Measurements from ENCODE around the gene IL4R. TPM values are rescaled to one million over a fixed set of nuclear protein-coding genes. Genes with fewer than 3 reads are reported as not detected.
"Not testable (repeated sequence)": the region's sequence is repeated elsewhere in the genome, so short reads cannot be mapped to it uniquely, and the experiment has no call there.

IL4R gene
- total RNA-seq, 3 donors from 2014 or later = 18.7 to 53.4 (median 51.8) TPM

DNA sequence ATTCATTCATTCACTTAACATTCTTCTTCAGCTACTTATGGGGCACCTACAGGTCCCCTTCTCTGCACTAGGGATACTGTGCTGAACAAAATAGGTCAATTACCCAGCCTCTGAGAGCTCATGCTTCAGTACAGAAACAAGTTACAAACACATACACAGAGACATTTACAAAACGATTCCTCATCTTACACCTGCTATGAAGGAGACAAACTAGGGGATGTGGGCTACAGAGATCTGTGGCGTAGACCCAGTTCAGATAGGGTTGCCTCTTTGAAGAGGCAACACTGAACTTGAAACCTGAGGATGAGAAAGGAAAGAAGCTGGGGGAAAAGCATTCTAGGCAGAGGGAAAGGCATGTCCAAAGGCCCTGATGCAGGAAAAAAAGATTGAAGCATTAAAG lies 93.4 kb downstream of the IL4R start:
- Histone ChIP-seq H3K9me3 (peaks cover 0 to 3% of the 10 kb centered on the region in 2 donors), H3K27ac (no peak overlapping the region), H3K27me3 (peaks cover 0 to 15% of the 10 kb centered on the region in 2 donors), H3K4me1 (no peaks in the 10 kb centered on the region), H3K36me3 (no peaks in the 10 kb centered on the region), H3K4me3 (no peak overlapping the region)
- intact Hi-C loops (cut with DNase I; ENCODE audit: low total_unique reads) = no loop called here
- TF ChIP-seq, protein P1, sequence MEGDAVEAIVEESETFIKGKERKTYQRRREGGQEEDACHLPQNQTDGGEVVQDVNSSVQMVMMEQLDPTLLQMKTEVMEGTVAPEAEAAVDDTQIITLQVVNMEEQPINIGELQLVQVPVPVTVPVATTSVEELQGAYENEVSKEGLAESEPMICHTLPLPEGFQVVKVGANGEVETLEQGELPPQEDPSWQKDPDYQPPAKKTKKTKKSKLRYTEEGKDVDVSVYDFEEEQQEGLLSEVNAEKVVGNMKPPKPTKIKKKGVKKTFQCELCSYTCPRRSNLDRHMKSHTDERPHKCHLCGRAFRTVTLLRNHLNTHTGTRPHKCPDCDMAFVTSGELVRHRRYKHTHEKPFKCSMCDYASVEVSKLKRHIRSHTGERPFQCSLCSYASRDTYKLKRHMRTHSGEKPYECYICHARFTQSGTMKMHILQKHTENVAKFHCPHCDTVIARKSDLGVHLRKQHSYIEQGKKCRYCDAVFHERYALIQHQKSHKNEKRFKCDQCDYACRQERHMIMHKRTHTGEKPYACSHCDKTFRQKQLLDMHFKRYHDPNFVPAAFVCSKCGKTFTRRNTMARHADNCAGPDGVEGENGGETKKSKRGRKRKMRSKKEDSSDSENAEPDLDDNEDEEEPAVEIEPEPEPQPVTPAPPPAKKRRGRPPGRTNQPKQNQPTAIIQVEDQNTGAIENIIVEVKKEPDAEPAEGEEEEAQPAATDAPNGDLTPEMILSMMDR (IDR thresholded peaks at IDR 0.05) = no peak
- TF ChIP-seq POLR2AphosphoS5 (IDR thresholded peaks at IDR 0.05) (no peak), POLR2A (IDR thresholded peaks at IDR 0.05) (no peak)
- DNase-seq (ENCODE audit: low spot score in 2 of 2) = no peak

DNA sequence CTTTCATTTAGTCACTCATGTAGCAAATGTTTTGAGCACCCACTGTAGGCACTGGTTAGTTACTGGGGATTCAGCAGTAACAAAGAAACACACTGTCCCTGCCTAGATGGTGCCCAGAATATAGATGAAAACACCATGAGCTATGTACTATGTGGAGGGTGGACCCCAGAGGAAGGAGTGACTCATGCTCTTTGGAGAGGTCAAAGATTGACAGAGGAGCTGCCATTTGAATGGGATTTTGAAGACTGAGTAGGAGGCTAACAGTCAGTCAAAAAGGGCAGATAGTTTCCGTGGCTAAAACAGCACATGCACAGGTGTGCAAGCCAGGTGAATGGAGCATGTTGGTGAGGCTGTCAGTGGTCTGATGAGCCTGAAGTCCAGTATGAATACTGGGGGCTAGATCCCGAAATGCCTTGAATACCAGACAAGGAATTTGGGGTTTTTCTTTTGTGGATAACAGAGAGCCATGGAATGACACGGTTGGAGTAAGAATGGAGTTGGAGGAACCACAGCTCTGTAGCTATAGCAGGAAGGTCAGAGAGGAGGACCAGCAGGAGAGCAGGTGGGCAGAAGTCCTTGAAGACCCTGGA lies 94.3 kb downstream of the IL4R start:
- no peak for TF ChIP-seq POLR2A (IDR thresholded peaks at IDR 0.05)
- TF ChIP-seq POLR2AphosphoS5 (IDR thresholded peaks at IDR 0.05) = no peak
- TF ChIP-seq, protein P1 (IDR thresholded peaks at IDR 0.05) = no peak
- no peak overlapping the region for H3K4me3 ChIP-seq
- no peak for DNase-seq (ENCODE audit: low spot score in 2 of 2)
- no peaks in the 10 kb centered on the region for H3K4me1 ChIP-seq
- H3K27ac ChIP-seq = no peak overlapping the region
- intact Hi-C loops (cut with DNase I; ENCODE audit: low total_unique reads) = no loop called here
- no peaks in the 10 kb centered on the region for H3K36me3 ChIP-seq
- H3K9me3 ChIP-seq = peaks cover 0 to 13% of the 10 kb centered on the region in 2 donors
- H3K27me3 ChIP-seq = peaks cover 0 to 13% of the 10 kb centered on the region in 2 donors

DNA sequence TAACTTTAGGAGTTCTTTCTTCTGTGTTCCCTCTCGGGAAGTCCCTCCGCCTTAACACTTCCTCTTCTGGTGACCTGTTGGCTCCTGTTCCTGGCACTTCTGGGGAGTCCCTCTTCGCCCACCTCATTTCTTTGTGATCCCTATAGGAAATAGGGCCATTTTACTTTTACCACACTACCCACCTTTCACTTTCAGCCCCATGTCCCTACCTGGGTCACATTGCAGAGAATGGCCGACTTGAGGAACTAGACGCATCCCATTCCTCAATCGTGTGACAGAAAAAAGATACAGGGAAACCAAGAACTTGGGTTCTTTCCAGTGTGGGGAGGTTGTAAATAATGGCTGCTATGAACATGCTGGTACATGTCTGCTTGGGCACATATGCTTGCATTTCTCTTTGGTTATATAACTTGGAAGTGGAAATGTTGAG lies 94.8 kb downstream of the IL4R start:
- no peaks in the 10 kb centered on the region for H3K4me1 ChIP-seq
- H3K36me3 ChIP-seq = no peaks in the 10 kb centered on the region
- TF ChIP-seq POLR2A (IDR thresholded peaks at IDR 0.05) = no peak
- no peak for TF ChIP-seq POLR2AphosphoS5 (IDR thresholded peaks at IDR 0.05)
- TF ChIP-seq, protein P1 (IDR thresholded peaks at IDR 0.05) = no peak
- H3K27ac ChIP-seq = no peak overlapping the region
- no peak overlapping the region for H3K4me3 ChIP-seq
- H3K27me3 ChIP-seq = peaks cover 0 to 8% of the 10 kb centered on the region in 2 donors
- intact Hi-C loops (cut with DNase I; ENCODE audit: low total_unique reads) = no loop called here
- no peak for DNase-seq (ENCODE audit: low spot score in 2 of 2)
- peaks cover 0 to 16% of the 10 kb centered on the region in 2 donors for H3K9me3 ChIP-seq

DNA sequence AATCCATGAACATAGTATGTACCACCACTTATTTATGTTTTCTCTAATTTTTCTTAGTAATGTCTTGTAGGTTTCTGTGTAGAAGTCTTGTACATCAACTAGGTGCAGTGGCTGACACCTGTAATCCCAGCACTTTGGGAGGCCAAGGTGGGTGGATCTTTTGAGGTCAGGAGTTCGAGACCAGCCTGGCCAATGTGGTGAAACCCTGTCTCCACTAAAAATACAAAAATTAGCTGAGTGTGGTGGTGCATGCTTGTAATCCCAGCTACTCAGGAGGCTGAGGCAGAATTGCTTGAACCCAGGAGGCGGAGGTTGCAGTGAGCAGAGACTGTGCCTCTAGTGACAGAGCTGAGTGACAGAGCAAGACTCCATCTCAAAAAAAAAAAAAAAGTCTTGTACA lies 96.2 kb downstream of the IL4R start:
- DNase-seq (ENCODE audit: low spot score in 2 of 2); H3K27ac ChIP-seq; H3K36me3 ChIP-seq; intact Hi-C loops (cut with DNase I; ENCODE audit: low total_unique reads); H3K4me1 ChIP-seq; H3K4me3 ChIP-seq; H3K27me3 ChIP-seq: not testable (repeated sequence)
- peaks cover 0 to 16% of the 10 kb centered on the region in 2 donors for H3K9me3 ChIP-seq

DNA sequence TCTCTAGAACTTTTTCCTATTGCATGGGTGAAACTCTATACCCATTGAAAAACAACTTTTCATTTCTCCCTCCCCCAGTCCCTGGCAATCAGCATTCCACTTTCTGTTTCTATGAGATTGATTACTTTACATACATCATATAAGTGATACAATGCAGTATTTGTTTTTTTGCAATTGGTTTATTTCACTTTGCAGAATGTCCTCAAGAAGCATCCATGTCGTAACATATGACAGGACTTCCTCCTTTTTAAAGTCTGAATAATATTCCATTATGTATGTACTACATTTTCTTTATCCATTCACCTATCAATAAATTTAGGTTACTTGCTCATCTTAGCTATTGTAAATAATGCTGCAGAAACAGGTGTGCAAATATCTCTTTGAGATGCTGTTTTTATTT lies 97.0 kb downstream of the IL4R start:
- H3K27ac ChIP-seq = no peak overlapping the region
- H3K9me3 ChIP-seq = peaks cover 0 to 16% of the 10 kb centered on the region in 2 donors
- TF ChIP-seq, protein P1 (IDR thresholded peaks at IDR 0.05) = no peak
- TF ChIP-seq POLR2A (IDR thresholded peaks at IDR 0.05) (no peak), POLR2AphosphoS5 (IDR thresholded peaks at IDR 0.05) (no peak)
- no peaks in the 10 kb centered on the region for H3K36me3 ChIP-seq
- intact Hi-C loops (cut with DNase I; ENCODE audit: low total_unique reads) = no loop called here
- H3K4me3 ChIP-seq = no peak overlapping the region
- H3K27me3 ChIP-seq = no peaks in the 10 kb centered on the region
- no peak for DNase-seq (ENCODE audit: low spot score in 2 of 2)
- no peaks in the 10 kb centered on the region for H3K4me1 ChIP-seq
